Measurements from ENCODE around the gene CEP95. TPM values are rescaled to one million over a fixed set of nuclear protein-coding genes. Genes with fewer than 3 reads are reported as not detected.

Gene CEP95
- total RNA-seq, 1 donor from 2014 or later, result 50.8 TPM

GRCh38 chr17:64536913-64537312, 30.1 kb downstream of the CEP95 start:
- intact Hi-C loops (cut with DNase I), result no loop called here
- Histone ChIP-seq H3K27me3 (no peaks in the 10 kb centered on the region), H3K9me3 (no peaks in the 10 kb centered on the region), H3K4me3 (no peak overlapping the region), H3K4me1 (no peaks in the 10 kb centered on the region), H3K36me3 (peaks cover 0 to 61% of the 10 kb centered on the region in 2 donors), H3K27ac (no peak overlapping the region)
- no peak for DNase-seq (ENCODE audit: extremely low spot score in 2 of 2)
- no peak for TF ChIP-seq CTCF (IDR thresholded peaks at IDR 0.05)
- no peak for TF ChIP-seq POLR2AphosphoS5 (IDR thresholded peaks at IDR 0.05; ENCODE audit: insufficient read depth in 1 of 2, low read depth in 1 of 2)
- no peak for TF ChIP-seq POLR2A (IDR thresholded peaks at IDR 0.05)

- no peaks in the 10 kb centered on the region for H3K9me3 ChIP-seq
- DNase-seq (ENCODE audit: extremely low spot score in 2 of 2), result no peak
- no peaks in the 10 kb centered on the region for H3K27me3 ChIP-seq
- intact Hi-C loops (cut with DNase I), result no loop called here
- no peak overlapping the region for H3K27ac ChIP-seq
- H3K4me1 ChIP-seq, result no peaks in the 10 kb centered on the region
- H3K4me3 ChIP-seq, result no peak overlapping the region
- H3K36me3 ChIP-seq, result peaks cover 0 to 56% of the 10 kb centered on the region in 2 donors
- TF ChIP-seq POLR2A (IDR thresholded peaks at IDR 0.05) (no peak), POLR2AphosphoS5 (IDR thresholded peaks at IDR 0.05; ENCODE audit: insufficient read depth in 1 of 2, low read depth in 1 of 2) (no peak), CTCF (IDR thresholded peaks at IDR 0.05) (no peak)
Observed at GRCh38 chr17:64537488-64537887, 30.7 kb downstream of the CEP95 start.

GRCh38 chr17:64538508-64539130, 31.8 kb downstream of the CEP95 start:
- H3K9me3 ChIP-seq, result no peaks in the 10 kb centered on the region
- intact Hi-C loops (cut with DNase I), result no loop called here
- H3K27me3 ChIP-seq, result no peaks in the 10 kb centered on the region
- DNase-seq (ENCODE audit: extremely low spot score in 2 of 2), result no peak
- H3K36me3 ChIP-seq, result peaks cover 0 to 44% of the 10 kb centered on the region in 2 donors
- no peak overlapping the region for H3K27ac ChIP-seq
- TF ChIP-seq POLR2AphosphoS5 (IDR thresholded peaks at IDR 0.05; ENCODE audit: insufficient read depth in 1 of 2, low read depth in 1 of 2) (no peak), POLR2A (IDR thresholded peaks at IDR 0.05) (no peak), CTCF (IDR thresholded peaks at IDR 0.05) (no peak)
- H3K4me1 ChIP-seq, result no peaks in the 10 kb centered on the region
- no peak overlapping the region for H3K4me3 ChIP-seq

GRCh38 chr17:64540118-64540776, 33.5 kb downstream of the CEP95 start:
- DNase-seq (ENCODE audit: extremely low spot score in 2 of 2), result no peak
- no peaks in the 10 kb centered on the region for H3K27me3 ChIP-seq
- no peaks in the 10 kb centered on the region for H3K9me3 ChIP-seq
- TF ChIP-seq POLR2A (IDR thresholded peaks at IDR 0.05) (no peak), CTCF (IDR thresholded peaks at IDR 0.05) (no peak), POLR2AphosphoS5 (IDR thresholded peaks at IDR 0.05; ENCODE audit: insufficient read depth in 1 of 2, low read depth in 1 of 2) (no peak)
- no peaks in the 10 kb centered on the region for H3K4me1 ChIP-seq
- H3K4me3 ChIP-seq, result no peak overlapping the region
- peaks cover 0 to 34% of the 10 kb centered on the region in 2 donors for H3K36me3 ChIP-seq
- intact Hi-C loops (cut with DNase I), result no loop called here
- no peak overlapping the region for H3K27ac ChIP-seq

- DNase-seq (ENCODE audit: extremely low spot score in 2 of 2), result no peak
- Histone ChIP-seq H3K36me3 (peaks cover 0 to 30% of the 10 kb centered on the region in 2 donors), H3K4me1 (no peaks in the 10 kb centered on the region), H3K27me3 (no peaks in the 10 kb centered on the region), H3K27ac (no peak overlapping the region), H3K9me3 (no peaks in the 10 kb centered on the region), H3K4me3 (no peak overlapping the region)
- TF ChIP-seq POLR2AphosphoS5 (IDR thresholded peaks at IDR 0.05; ENCODE audit: insufficient read depth in 1 of 2, low read depth in 1 of 2) (no peak), POLR2A (IDR thresholded peaks at IDR 0.05) (no peak), CTCF (IDR thresholded peaks at IDR 0.05) (no peak)
- intact Hi-C loops (cut with DNase I), result no loop called here
Observed at GRCh38 chr17:64544742-64545141, 38.0 kb downstream of the CEP95 start.

Data from vagina (tissue), 2 donors.